IPS-NIHi7 (cell line): Measurements from ENCODE around the gene MPV17L2.
A peak's percentile ranks its signal among the peaks of the same experiment; 100 is the strongest.
"Not testable (repeated sequence)": the region's sequence is repeated elsewhere in the genome, so short reads cannot be mapped to it uniquely, and the experiment has no call there.

Experiments
- DNase-seq: peaks from one replicate; pipeline ENCODE4 v3.0.0; 2012; ENCODE audit warnings: mixed read lengths; ENCODE audit errors: extremely low spot score

Gene MPV17L2

DNA sequence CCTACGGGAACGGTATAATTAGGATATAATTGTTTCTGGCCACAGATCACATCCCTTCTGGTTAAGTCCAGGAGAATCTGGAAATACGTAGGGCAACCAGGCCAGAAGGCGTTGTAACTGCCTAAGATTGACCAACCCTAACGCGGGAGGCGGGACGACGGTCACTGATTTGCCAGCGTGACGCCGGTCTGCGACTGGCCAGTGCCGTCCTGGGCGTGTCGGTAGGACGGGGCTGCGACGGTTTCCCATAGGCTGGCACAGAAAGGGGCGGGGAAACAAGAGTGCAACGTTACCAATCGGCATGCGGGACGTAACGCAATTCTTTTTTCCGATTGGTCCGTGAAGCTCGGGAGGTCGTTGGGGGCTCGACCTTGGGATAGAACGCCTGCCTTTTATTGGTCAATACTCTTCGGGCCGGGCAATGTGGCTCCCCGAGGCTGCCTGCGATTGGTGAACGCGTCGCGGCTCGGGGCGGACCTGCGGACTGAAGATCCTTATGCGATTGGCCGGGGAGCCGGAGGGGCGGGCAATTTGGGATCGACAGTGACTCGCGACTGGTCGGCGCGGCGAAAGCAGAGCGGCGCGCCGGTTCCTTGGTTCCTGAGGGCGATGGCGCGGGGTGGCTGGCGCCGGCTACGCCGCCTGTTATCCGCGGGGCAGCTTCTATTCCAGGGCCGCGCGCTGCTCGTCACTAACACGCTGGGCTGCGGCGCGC lies at the start of gene MPV17L2:
TSS of gene MPV17L2 (plus strand) at position 546 of the 715 bp plus-strand sequence. CDS start at position 610, 64 bp downstream.
- peak; percentile 96 for DNase-seq

DNA sequence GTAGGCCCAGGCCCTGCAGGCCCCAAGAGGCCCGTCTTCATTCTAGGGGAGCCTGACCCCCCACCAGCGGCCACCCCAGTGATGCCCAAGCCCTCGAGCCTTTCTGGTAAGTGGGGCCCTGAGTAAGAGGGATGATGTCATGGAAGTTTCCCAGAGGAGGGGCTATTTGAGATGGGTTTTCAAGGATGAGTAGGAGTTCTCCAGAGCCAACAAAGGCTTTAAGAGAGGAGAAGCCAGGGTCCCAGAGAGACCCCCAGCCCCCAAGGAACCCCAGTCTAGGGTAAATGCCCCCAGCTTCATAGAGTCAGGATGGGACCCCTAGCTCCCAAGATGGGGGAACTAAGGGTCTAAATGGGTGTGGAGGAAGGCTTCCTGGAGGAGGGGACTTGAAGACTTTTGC lies 49.1 kb upstream of the MPV17L2 start:
- DNase-seq = no peak

DNA sequence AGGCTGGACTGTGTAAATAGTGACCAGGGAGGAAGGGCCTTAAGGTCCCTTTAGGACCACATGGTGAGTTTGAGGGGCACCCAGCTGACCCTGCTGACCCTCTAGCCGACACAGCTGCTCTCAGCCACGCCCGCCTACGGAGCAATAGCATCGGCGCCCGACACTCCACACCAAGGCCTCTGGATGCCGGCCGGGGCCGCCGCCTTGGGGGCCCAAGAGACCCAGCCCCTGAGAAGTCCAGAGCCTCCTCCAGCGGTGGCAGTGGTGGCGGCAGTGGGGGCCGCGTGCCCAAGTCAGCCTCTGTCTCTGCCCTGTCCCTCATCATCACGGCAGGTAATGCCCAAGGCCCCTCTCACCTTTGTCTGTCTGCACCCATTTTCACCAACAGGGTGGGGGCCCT lies 48.7 kb upstream of the MPV17L2 start:
- DNase-seq = no peak

DNA sequence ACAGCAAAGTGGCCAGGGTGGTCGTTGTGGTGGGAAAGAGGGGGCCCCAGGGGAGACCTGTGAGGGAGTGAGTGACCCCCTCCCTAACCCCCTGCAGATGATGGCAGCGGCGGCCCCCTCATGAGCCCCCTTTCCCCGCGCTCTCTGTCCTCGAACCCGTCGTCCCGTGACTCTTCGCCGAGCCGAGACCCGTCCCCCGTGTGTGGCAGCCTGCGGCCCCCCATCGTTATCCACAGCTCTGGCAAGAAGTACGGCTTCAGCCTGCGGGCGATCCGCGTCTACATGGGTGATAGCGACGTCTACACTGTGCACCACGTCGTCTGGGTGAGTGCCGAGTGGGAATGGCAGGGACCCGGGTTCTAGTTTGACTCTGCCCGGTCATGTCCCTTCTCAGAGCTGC lies 48.1 kb upstream of the MPV17L2 start:
- no peak for DNase-seq

DNA sequence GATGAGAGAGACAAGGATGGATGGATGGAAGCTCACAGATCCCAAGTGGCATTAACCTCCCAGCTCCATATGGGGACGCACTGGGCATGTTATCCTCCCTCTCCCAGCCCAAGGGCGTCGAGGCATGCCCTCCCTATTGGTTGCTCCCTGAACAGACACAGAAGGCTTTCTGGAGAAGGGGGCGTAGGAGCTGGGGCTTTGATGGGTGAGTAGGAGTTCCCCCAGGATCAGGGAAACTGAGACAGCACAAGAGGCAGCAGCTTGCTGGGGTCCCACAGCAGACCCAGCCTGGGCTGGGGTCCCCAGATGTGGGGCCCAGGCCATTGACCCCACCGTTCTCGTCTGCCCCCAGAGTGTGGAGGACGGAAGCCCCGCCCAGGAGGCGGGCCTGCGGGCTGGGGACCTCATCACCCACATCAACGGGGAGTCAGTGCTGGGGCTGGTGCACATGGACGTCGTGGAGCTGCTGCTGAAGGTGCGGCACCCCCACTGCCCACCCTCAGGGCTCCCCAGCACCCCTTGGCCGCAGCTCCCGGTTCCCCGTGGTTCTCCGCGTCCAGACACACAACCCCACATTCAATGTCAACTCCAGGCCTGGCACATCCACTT lies 47.5 kb upstream of the MPV17L2 start:
- DNase-seq = no peak

DNA sequence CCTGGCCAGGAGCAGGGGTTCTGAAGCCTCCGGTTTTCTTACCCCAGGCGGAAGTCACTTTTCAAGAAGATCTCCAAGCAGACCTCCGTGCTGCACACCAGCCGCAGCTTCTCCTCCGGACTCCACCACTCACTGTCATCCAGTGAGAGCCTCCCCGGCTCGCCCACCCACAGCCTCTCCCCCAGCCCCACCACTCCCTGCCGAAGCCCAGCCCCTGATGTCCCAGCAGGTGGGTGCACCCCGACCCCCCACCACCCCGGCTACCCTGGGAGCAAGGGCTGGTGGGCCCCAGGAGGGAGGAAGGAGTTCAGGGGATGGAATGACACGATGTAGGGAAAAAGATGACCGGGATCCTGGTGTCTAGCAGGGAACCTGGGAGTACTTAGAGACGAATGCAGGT lies 45.6 kb upstream of the MPV17L2 start:
- DNase-seq = no peak

DNA sequence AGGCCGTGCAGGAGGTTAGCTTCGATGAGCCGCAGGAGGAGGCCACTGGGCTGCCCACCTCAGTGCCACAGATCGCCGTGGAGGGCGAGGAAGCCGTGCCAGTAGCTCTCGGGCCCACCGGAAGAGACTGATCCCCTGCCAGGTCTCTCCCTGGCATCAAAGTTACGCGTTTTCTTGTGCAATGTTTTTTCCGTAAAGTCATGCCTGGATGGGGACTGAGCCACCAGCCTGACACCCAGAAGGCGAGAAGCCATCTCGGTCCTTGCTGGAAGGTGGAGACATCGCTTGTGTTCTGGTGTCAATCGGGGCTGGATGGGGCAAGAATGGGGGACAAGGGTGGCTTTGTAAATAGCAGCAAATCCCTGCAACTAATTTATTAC lies 43.4 kb upstream of the MPV17L2 start:
- DNase-seq = no peak

DNA sequence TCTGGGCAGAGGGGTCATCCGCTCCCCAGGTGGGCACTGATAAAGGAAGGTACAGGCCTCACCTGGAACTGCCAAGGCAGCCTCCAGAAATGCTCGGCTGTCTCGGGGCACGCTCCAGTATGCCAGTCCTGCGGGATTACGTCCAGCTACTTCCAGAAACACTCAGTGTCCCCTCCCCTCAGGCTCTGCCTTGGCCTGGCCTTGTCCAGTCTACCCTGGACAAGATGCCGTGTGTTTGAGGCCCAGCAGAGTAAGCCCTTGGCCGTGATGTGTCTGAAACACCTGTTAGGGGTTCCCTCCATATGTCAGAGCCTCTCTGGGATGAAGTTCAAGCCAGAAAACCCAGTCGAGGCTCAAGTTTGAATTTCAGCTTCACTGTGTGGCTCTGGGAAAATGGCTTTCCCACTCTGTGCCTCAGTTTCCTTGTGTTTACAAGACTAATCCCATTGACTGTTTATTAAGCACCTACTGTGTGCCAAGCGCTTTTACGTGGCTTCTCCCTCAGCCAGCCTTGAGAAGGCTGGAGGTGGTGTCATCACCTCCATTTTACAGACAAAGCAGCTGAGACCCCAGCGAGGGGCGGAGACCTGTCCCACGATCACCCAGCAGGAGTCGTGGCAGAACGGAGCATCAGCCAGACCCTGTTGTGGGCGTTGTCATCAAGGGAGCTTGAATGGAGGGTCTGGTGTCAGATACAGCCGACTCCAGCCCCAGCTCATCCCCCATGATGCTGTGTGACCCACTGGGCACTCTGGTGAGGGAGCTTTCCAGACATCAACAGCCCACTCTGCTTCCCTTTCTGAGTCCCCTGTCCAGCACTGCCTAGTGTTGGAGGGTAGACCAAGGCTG lies 42.0 kb upstream of the MPV17L2 start:
- DNase-seq = no peak

DNA sequence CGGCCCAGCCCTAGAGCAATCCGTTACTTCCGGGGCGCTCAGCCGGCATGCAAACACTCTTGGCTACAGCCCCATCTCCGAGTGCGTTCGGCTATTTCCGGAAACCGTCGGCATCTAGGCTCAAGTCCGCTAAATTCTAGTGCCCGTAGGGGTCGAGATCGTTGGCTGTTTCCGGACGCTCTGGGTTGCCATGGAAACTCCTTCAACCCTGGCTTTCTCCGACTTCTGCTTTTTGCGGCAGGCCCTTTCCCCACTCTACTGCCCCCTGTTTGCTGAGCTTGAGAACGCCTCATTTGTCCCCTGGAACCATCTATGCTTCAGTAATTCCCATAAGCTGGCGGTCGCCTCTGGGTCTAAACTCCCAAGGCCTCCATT lies 40.6 kb upstream of the MPV17L2 start:
- peak; percentile 100 for DNase-seq

DNA sequence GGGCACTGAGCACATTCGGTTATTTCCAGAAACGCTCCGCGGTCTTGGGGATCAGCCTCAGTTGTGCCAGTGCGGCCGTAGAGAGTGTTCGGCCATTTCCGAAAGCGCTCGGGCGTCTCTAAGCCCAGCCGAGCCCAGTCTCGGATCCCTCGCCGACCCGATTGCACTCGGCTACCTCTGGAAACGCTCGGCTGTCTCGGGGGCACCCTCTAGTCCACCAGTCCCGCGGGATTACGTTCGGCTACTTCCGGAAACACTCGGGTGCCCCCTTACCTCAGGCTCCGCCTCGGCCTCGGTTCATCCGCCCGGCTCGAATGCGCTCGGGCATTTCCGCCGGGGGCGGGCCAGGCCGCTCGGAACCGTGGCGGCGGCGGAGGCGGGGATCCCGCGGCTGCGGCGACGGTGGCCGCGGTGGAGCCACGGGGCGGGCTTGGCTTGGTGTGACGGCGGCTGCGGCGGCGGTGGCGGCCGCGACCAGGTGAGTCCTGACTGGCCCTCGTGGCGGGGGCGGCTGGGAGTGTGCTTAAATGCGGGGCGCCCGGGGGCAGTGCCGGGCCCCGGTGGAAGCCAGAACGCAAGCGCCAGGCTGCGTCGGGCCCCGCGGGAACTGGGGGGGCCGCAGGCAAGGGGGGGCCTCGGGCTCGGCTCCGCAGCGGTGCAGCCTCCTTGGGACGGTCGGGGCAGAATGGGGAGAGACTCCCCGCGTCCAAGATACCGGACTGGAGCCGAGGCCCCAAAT lies 40.0 kb upstream of the MPV17L2 start, which contains the start of gene PIK3R2:
TSS of gene PIK3R2 (plus strand) at position 347 of the 739 bp plus-strand sequence. CDS start 2,717 bp downstream, outside the sequence.
- DNase-seq = peak; percentile 99

DNA sequence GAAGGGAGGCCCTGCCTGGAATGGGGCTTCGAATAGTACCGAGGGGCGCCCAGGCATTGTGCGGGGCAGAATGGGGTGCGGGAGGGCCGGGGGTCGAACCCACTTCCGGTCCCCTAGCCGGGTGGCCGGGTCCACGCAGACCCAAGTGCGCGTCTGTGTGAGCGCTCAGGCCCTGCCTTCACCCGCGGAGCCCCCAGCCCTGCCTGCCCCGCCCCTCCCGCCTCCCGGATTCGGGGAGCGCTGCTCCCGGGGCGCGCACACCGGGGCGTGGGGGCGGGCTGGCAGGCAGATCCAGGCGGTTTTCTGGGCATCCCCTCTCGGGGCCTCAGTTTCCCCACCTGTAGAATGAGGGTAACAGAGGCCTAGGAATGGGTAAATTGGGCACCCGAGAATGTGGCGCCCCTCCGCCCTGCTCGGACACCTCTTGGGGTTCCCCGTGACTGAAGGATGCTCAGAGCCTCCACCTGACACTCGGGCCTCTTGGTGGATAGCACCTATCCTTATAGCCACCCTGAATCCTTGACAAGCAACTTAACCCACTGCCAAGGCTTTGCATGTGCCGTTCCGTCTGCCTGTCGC lies 39.4 kb upstream of the MPV17L2 start:
- no peak for DNase-seq

DNA sequence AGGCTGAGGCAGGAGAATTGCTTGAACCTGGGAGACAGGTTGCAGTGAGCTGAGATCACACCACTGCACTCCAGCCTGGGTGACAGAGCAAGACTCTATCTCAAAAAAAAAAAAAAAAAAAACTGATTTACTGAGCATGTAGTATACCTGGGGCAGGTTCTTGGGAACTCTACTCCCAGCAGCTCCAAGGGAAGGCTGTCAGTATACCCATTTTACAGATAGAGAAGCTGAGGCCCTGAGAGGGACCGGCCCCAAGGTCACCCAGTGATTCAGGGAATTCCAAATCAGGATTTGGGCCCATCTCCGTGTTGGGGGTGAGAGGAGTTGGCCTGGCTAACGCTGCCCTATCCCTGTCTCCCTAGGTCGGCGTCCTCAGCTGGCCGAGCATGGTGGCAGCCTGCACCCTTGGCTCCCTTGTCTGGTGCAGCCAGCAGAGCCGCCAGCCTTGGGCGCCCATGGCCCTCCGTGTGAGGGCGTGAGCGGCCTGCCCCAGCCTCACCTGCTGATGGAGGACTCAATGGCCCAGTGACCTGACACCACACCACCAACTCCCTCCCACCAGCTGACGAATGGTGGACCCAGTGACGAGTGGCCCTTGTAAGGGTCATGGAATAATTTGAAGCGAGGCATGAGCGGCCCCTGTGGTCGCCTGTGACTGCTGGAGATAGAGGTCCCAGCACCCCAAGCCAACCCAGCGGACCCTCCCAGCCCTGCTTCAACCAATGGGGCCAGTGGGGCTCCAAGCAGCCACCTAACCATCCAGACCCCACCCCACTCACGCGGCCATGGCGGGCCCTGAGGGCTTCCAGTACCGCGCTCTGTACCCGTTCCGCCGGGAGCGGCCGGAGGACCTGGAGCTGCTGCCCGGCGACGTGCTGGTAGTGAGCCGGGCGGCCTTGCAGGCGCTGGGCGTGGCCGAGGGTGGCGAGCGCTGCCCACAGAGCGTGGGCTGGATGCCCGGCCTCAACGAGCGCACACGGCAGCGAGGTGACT lies 37.6 kb upstream of the MPV17L2 start:
- DNase-seq = no peak

DNA sequence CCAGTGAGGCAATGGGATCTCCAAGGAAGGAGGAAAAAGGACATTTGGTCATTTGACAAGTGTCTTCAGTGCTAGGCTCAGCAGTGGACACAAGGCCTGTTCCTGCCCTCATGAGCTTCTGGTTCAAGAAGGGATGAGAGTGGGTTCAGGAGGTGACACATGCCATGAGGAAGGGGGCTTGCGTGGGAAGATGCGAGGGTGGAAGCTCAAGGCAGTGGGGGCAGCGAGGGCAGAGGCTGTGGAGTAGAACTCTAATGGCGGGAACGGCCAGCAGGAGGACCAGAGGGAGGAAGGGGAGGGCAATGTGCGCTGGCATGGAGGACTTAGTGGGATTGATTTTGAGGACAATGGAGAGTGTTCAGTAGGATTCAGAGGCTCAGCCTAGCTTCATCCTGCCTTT lies 36.8 kb upstream of the MPV17L2 start:
- no peak for DNase-seq

DNA sequence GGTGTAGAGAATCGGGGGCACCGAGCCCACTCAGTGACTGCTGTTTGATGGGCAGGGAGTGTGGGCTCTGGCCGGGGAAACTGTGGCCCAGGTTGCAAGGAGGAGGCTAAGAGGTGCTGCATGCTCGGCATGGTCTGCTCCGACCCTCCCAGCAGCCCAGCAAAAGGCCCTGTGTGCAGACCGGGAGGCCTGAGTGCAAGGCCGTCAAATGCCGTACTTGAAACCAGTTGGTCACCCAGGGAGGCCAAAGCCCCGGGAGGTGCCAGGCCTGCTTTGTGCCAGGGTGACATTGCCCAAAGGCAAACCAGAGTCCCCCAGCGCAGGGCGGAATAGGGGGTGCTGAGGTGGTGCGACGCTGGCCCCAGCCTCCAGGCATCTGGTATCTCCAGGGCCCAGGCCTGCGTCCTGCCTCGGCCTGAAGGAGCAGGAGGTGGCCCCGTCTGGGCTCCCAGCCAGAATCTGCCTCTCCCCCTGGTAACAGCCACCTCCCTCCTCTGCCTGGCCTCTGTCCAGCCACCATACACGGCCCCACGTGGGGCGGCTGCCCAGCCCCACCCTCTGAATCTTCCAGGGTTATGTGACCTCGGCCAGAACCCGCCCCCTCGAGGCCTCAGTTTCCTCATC lies 36.1 kb upstream of the MPV17L2 start:
- no peak for DNase-seq

DNA sequence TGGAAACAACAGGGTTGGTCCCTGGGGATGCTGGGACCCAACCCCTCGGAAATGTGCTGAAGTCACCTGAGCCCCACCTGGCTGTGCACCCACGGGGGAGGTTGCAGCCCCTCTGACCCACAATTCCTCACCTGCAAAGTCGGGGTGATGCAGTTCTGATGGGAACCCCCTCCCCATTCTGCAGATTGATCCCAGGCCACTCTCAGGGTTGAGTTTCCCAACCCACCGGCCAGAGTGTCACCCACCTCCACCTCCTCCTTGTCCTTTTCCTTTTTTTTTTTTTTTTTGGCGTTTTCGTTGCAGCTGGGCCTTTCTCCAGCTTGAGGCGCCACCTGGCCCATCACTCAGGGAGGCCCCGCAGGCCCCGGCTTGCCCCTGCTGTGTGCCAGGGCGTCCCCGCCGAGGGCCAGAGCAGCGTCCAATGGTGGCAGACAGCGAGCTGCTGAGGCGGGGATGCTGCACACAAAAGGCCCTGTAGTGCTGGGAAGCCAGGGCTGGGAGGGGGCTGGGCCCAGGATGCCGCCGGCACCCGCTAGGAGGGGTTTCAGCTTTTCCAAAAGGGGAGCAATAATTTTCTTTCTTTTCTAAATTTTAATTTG lies 35.5 kb upstream of the MPV17L2 start:
- peak; percentile 53 for DNase-seq

DNA sequence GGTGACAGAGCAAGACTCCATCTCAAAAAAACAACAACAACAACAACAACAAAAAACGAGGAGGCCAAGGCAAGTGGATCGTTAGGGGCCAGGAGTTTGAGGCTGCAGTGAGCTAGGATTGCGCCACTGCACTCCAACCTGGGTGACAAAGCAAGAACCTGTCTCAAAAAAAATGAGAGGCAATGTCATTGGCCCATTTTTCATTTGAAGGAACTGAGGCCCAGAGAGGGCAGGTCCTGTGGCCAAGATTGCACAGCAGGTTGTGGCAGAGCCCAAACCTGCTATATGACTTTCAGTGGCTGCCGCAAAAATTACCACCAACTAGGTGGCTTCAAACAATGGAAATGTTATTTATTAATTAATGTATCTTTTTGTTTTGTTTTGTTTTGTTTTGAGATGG lies 34.6 kb upstream of the MPV17L2 start:
- no peak for DNase-seq

DNA sequence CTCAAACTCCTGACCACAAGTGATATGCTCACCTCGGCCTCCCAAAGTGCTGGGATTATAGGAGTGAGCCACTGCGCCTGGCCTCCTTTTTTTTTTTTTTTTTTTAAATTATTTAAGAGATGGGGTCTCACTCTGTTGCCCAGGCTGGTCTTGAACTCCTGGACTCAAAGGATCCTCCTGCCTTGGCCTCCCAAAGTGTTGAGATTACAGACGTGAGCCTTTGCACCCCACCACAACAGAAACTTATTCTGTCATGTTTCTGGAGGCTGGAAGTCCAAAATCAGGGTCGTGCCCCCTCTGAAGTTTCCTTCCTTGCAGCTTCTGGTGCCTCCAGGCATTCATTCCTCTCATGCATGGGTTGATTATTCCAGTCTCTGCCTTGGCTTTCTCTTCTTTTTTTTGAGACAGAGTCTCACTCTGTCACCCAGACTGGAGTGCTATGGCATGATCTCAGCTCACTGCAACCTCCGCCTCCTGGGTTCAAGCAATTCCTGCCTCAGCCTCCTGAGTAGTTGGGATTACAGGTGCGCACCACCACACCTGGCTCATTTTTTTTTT lies 33.9 kb upstream of the MPV17L2 start:
- not testable (repeated sequence) for DNase-seq

DNA sequence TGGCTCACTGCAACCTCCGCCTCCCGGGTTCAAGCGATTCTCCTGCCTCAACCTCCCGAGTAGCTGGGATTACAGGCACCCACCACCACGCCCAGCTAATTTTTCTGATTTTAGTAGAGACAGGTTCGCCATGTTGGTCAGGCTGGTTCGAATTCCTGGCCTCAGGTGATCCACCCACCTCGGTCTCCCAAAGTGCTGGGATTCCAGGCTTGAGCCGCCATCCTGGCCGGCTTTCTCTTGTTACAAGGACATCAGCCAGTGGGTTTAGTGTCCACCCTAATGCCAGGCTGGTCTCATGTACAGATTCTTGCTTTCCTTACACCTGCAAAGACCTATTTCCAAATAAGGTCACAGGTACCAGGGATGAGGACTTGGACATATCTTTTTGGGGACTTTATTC lies 33.2 kb upstream of the MPV17L2 start:
- DNase-seq = no peak

DNA sequence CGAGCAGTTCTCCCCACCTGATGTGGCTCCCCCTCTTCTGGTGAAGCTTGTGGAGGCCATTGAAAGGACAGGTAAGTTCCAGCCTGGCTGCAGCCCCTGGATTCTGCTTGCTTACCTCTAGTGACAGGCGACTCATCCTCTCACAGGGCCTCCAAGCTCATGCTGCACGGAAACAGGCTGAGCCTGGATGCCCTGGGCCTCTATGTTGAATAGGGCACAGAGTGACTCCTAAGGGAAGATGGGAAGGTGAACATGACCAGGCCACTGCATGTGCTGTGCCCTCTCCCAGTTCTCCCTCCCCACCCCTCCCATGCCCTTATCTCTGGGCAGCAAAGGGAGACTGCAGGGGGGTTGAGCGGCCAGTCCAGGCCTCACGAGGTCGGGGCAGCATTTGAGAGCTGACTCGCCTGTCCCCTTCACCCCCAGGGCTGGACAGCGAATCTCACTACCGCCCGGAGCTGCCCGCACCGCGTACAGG lies 32.5 kb upstream of the MPV17L2 start:
- DNase-seq = no peak
